ENCODE results near the gene TSSC4.

GRCh38 chr11:2355000-2355644 lies 45.4 kb upstream of the TSSC4 start:
- TF ChIP-seq CTCF (IDR thresholded peaks at IDR 0.05; ENCODE audit: low read depth, low read length, poor library complexity, severe bottlenecking), result no peak
- TF ChIP-seq EZH2phosphoT487 (IDR thresholded peaks at IDR 0.05; ENCODE audit: borderline replicate concordance, low read length), result no peak

Measured in DOHH2 (cell line).